ENCODE data around the gene LSAMP.

- no peak for TF ChIP-seq CTCF (IDR thresholded peaks at IDR 0.05; ENCODE audit: low read depth, low read length)
- TF ChIP-seq EZH2phosphoT487 (IDR thresholded peaks at IDR 0.05; ENCODE audit: low read depth): no peak
These were observed 612.2 kb downstream of the LSAMP start for GRCh38 chr3:115833074-115833473.
